ENCODE data around the gene NHSL1.

Gene NHSL1

GRCh38 chr6:138492871-138493270 lies 6.4 kb downstream of the NHSL1 start:
- ATAC-seq (ENCODE audit: low read depth) (no peak), DNase-seq (ENCODE audit: low spot score) (no peak)
- peaks cover 19% of the 10 kb centered on the region for H3K4me1 ChIP-seq (ENCODE audit: insufficient read depth, poor library complexity, severe bottlenecking)
- H3K27me3 ChIP-seq (ENCODE audit: insufficient read depth, poor library complexity, severe bottlenecking) = no peaks in the 10 kb centered on the region
- TF ChIP-seq CTCF (IDR thresholded peaks at IDR 0.05; ENCODE audit: poor library complexity, severe bottlenecking) = no peak
- peaks cover 3% of the 10 kb centered on the region; the same call in 1 of the 2 replicates for H3K36me3 ChIP-seq (ENCODE audit: low read depth)
- H3K27ac ChIP-seq (ENCODE audit: poor library complexity, severe bottlenecking) = peak overlapping the region; percentile 75
- H3K4me3 ChIP-seq (ENCODE audit: severe bottlenecking) = no peak overlapping the region
- H3K9me3 ChIP-seq (ENCODE audit: severe bottlenecking) = no peaks in the 10 kb centered on the region

- no peak for DNase-seq (ENCODE audit: low spot score)
Observed at GRCh38 chr6:138492113-138492512, 7.2 kb downstream of the NHSL1 start.

GRCh38 chr6:138491017-138491416 lies 8.3 kb downstream of the NHSL1 start:
- DNase-seq (ENCODE audit: low spot score) (no peak), ATAC-seq (ENCODE audit: low read depth) (no peak)
- no peaks in the 10 kb centered on the region for H3K9me3 ChIP-seq (ENCODE audit: severe bottlenecking)
- no peak overlapping the region for H3K27ac ChIP-seq (ENCODE audit: poor library complexity, severe bottlenecking)
- H3K4me3 ChIP-seq (ENCODE audit: severe bottlenecking) = no peak overlapping the region
- peaks cover 26% of the 10 kb centered on the region for H3K4me1 ChIP-seq (ENCODE audit: insufficient read depth, poor library complexity, severe bottlenecking)
- H3K36me3 ChIP-seq (ENCODE audit: low read depth) = peaks cover 3% of the 10 kb centered on the region; the same call in 1 of the 2 replicates
- no peak for TF ChIP-seq CTCF (IDR thresholded peaks at IDR 0.05; ENCODE audit: poor library complexity, severe bottlenecking)
- no peaks in the 10 kb centered on the region for H3K27me3 ChIP-seq (ENCODE audit: insufficient read depth, poor library complexity, severe bottlenecking)

More at GRCh38 chr6:138492113-138492512, 7.2 kb downstream of the NHSL1 start:
- Histone ChIP-seq H3K4me1 (ENCODE audit: insufficient read depth, poor library complexity, severe bottlenecking) (peaks cover 21% of the 10 kb centered on the region), H3K9me3 (ENCODE audit: severe bottlenecking) (no peaks in the 10 kb centered on the region), H3K36me3 (ENCODE audit: low read depth) (peaks cover 3% of the 10 kb centered on the region; the same call in 1 of the 2 replicates), H3K27ac (ENCODE audit: poor library complexity, severe bottlenecking) (peak overlapping the region; percentile 75), H3K4me3 (ENCODE audit: severe bottlenecking) (no peak overlapping the region), H3K27me3 (ENCODE audit: insufficient read depth, poor library complexity, severe bottlenecking) (no peaks in the 10 kb centered on the region)
- ATAC-seq (ENCODE audit: low read depth) = no peak
- no peak for TF ChIP-seq CTCF (IDR thresholded peaks at IDR 0.05; ENCODE audit: poor library complexity, severe bottlenecking)

GRCh38 chr6:138489846-138490245 lies 9.4 kb downstream of the NHSL1 start:
- peaks cover 3% of the 10 kb centered on the region; the same call in 1 of the 2 replicates for H3K36me3 ChIP-seq (ENCODE audit: low read depth)
- TF ChIP-seq CTCF (IDR thresholded peaks at IDR 0.05; ENCODE audit: poor library complexity, severe bottlenecking) = no peak
- no peak for DNase-seq (ENCODE audit: low spot score)
- ATAC-seq (ENCODE audit: low read depth) = no peak
- H3K27me3 ChIP-seq (ENCODE audit: insufficient read depth, poor library complexity, severe bottlenecking) = no peaks in the 10 kb centered on the region
- H3K27ac ChIP-seq (ENCODE audit: poor library complexity, severe bottlenecking) = no peak overlapping the region
- H3K4me3 ChIP-seq (ENCODE audit: severe bottlenecking) = no peak overlapping the region
- peaks cover 26% of the 10 kb centered on the region for H3K4me1 ChIP-seq (ENCODE audit: insufficient read depth, poor library complexity, severe bottlenecking)
- no peaks in the 10 kb centered on the region for H3K9me3 ChIP-seq (ENCODE audit: severe bottlenecking)

- ATAC-seq (ENCODE audit: low read depth) = no peak
- H3K9me3 ChIP-seq (ENCODE audit: severe bottlenecking) = no peaks in the 10 kb centered on the region
- no peak overlapping the region for H3K27ac ChIP-seq (ENCODE audit: poor library complexity, severe bottlenecking)
- H3K4me3 ChIP-seq (ENCODE audit: severe bottlenecking) = no peak overlapping the region
- H3K27me3 ChIP-seq (ENCODE audit: insufficient read depth, poor library complexity, severe bottlenecking) = no peaks in the 10 kb centered on the region
- H3K36me3 ChIP-seq (ENCODE audit: low read depth) = no peaks in the 10 kb centered on the region; the same call in 1 of the 2 replicates
- peaks cover 6% of the 10 kb centered on the region for H3K4me1 ChIP-seq (ENCODE audit: insufficient read depth, poor library complexity, severe bottlenecking)
- TF ChIP-seq CTCF (IDR thresholded peaks at IDR 0.05; ENCODE audit: poor library complexity, severe bottlenecking) = no peak
- DNase-seq (ENCODE audit: low spot score) = no peak
Observed at GRCh38 chr6:138487102-138487604, 12.1 kb downstream of the NHSL1 start.
